IPS-18c (cell line): Measurements from ENCODE around the gene ATOH8.
"Not testable (repeated sequence)": the region's sequence is repeated elsewhere in the genome, so short reads cannot be mapped to it uniquely, and the experiment has no call there.

Experiments used
- H3K4me3 ChIP-seq: 2 replicates; pipeline ENCODE4 v1.7.0; 2013; ENCODE audit warnings: low read depth, mild to moderate bottlenecking, low read length, moderate library complexity; ENCODE audit not compliant: insufficient read depth
- H3K9me3 ChIP-seq: one replicate; pipeline ENCODE4 v1.6.1; 2013; ENCODE audit warnings: mild to moderate bottlenecking, low read length, moderate library complexity; ENCODE audit not compliant: control insufficient read depth, insufficient read depth

ATOH8 gene

GRCh38 chr2:85814802-85815550 lies 61.2 kb downstream of the ATOH8 start:
- Histone ChIP-seq H3K4me3 (no peak overlapping the region), H3K9me3 (no peaks in the 10 kb centered on the region)

GRCh38 chr2:85819811-85820510 lies 66.2 kb downstream of the ATOH8 start:
- H3K9me3 ChIP-seq: no peaks in the 10 kb centered on the region

GRCh38 chr2:85822766-85823165 lies 69.0 kb downstream of the ATOH8 start:
- Histone ChIP-seq H3K9me3 (no peaks in the 10 kb centered on the region), H3K4me3 (no peak overlapping the region)

More at GRCh38 chr2:85819811-85820510, 66.2 kb downstream of the ATOH8 start:
- H3K4me3 ChIP-seq: no peak overlapping the region

- H3K4me3 ChIP-seq: no peak overlapping the region
- H3K9me3 ChIP-seq: no peaks in the 10 kb centered on the region
Observed at GRCh38 chr2:85823951-85824350, 70.2 kb downstream of the ATOH8 start.

- Histone ChIP-seq H3K9me3 (no peaks in the 10 kb centered on the region), H3K4me3 (peak overlapping the region; percentile 26; the same call in 1 of the 2 replicates)
Observed at GRCh38 chr2:85826990-85827878, 73.4 kb downstream of the ATOH8 start.

- Histone ChIP-seq H3K9me3 (no peaks in the 10 kb centered on the region), H3K4me3 (peak overlapping the region; percentile 26; the same call in 1 of the 2 replicates)
Observed at GRCh38 chr2:85827879-85828569, 74.2 kb downstream of the ATOH8 start.

- Histone ChIP-seq H3K9me3 (no peaks in the 10 kb centered on the region), H3K4me3 (no peak overlapping the region)
Observed at GRCh38 chr2:85828725-85829124, 74.9 kb downstream of the ATOH8 start.

- H3K9me3 ChIP-seq, H3K4me3 ChIP-seq: not testable (repeated sequence)
Observed at GRCh38 chr2:85829394-85829793, 75.6 kb downstream of the ATOH8 start.

- H3K4me3 ChIP-seq: no peak overlapping the region
- no peaks in the 10 kb centered on the region for H3K9me3 ChIP-seq
Observed at GRCh38 chr2:85830645-85831044, 76.9 kb downstream of the ATOH8 start.

GRCh38 chr2:85831735-85832134 lies 77.9 kb downstream of the ATOH8 start:
- Histone ChIP-seq H3K4me3 (no peak overlapping the region), H3K9me3 (no peaks in the 10 kb centered on the region)

- H3K9me3 ChIP-seq: no peaks in the 10 kb centered on the region
Observed at GRCh38 chr2:85834466-85834865, 80.7 kb downstream of the ATOH8 start.

More at GRCh38 chr2:85834466-85834865, 80.7 kb downstream of the ATOH8 start:
- H3K4me3 ChIP-seq: no peak overlapping the region
